ENCODE results near the gene OR5K4.
"Not testable (repeated sequence)": the region's sequence is repeated elsewhere in the genome, so short reads cannot be mapped to it uniquely, and the experiment has no call there.

The OR5K4 gene

GRCh38 chr3:98367464-98368246 is 14.0 kb downstream of the OR5K4 start:
- Histone ChIP-seq H3K9me3 (ENCODE audit: control insufficient read depth, low read length) (no peaks in the 10 kb centered on the region), H3K27me3 (replicated peaks; ENCODE audit: control insufficient read depth, insufficient read depth, low read length, poor library complexity, severe bottlenecking) (no peaks in the 10 kb centered on the region), H3K36me3 (ENCODE audit: control insufficient read depth, insufficient read depth, low read length) (no peaks in the 10 kb centered on the region), H3K27ac (ENCODE audit: insufficient read depth, low read length, poor library complexity, severe bottlenecking) (no peak overlapping the region), H3K4me3 (ENCODE audit: insufficient read depth, low read depth, low read length, poor library complexity, severe bottlenecking) (no peak overlapping the region), H3K4me1 (ENCODE audit: control insufficient read depth, insufficient read depth, low read length, poor library complexity, severe bottlenecking) (no peaks in the 10 kb centered on the region)
- no peak for DNase-seq

- Histone ChIP-seq H3K9me3 (ENCODE audit: control insufficient read depth, low read length) (no peaks in the 10 kb centered on the region), H3K27ac (ENCODE audit: insufficient read depth, low read length, poor library complexity, severe bottlenecking) (no peak overlapping the region), H3K36me3 (ENCODE audit: control insufficient read depth, insufficient read depth, low read length) (no peaks in the 10 kb centered on the region), H3K4me1 (ENCODE audit: control insufficient read depth, insufficient read depth, low read length, poor library complexity, severe bottlenecking) (no peaks in the 10 kb centered on the region), H3K27me3 (replicated peaks; ENCODE audit: control insufficient read depth, insufficient read depth, low read length, poor library complexity, severe bottlenecking) (no peaks in the 10 kb centered on the region), H3K4me3 (ENCODE audit: insufficient read depth, low read depth, low read length, poor library complexity, severe bottlenecking) (no peak overlapping the region)
- no peak for DNase-seq
These were observed 17.5 kb downstream of the OR5K4 start for GRCh38 chr3:98371186-98371585.

- H3K27me3 ChIP-seq (replicated peaks; ENCODE audit: control insufficient read depth, insufficient read depth, low read length, poor library complexity, severe bottlenecking), result no peaks in the 10 kb centered on the region
- H3K4me1 ChIP-seq (ENCODE audit: control insufficient read depth, insufficient read depth, low read length, poor library complexity, severe bottlenecking), result no peaks in the 10 kb centered on the region
- no peak overlapping the region for H3K4me3 ChIP-seq (ENCODE audit: insufficient read depth, low read depth, low read length, poor library complexity, severe bottlenecking)
- no peaks in the 10 kb centered on the region for H3K36me3 ChIP-seq (ENCODE audit: control insufficient read depth, insufficient read depth, low read length)
- no peaks in the 10 kb centered on the region for H3K9me3 ChIP-seq (ENCODE audit: control insufficient read depth, low read length)
- H3K27ac ChIP-seq (ENCODE audit: insufficient read depth, low read length, poor library complexity, severe bottlenecking), result no peak overlapping the region
- no peak for DNase-seq
These were observed 18.2 kb downstream of the OR5K4 start for GRCh38 chr3:98371853-98372252.

- Histone ChIP-seq H3K4me1 (ENCODE audit: control insufficient read depth, insufficient read depth, low read length, poor library complexity, severe bottlenecking) (no peaks in the 10 kb centered on the region), H3K9me3 (ENCODE audit: control insufficient read depth, low read length) (no peaks in the 10 kb centered on the region), H3K4me3 (ENCODE audit: insufficient read depth, low read depth, low read length, poor library complexity, severe bottlenecking) (no peak overlapping the region), H3K27ac (ENCODE audit: insufficient read depth, low read length, poor library complexity, severe bottlenecking) (no peak overlapping the region), H3K36me3 (ENCODE audit: control insufficient read depth, insufficient read depth, low read length) (no peaks in the 10 kb centered on the region), H3K27me3 (replicated peaks; ENCODE audit: control insufficient read depth, insufficient read depth, low read length, poor library complexity, severe bottlenecking) (no peaks in the 10 kb centered on the region)
- no peak for DNase-seq
These were observed 18.8 kb downstream of the OR5K4 start for GRCh38 chr3:98372445-98372844.

- H3K36me3 ChIP-seq (ENCODE audit: control insufficient read depth, insufficient read depth, low read length), result no peaks in the 10 kb centered on the region
- H3K4me1 ChIP-seq (ENCODE audit: control insufficient read depth, insufficient read depth, low read length, poor library complexity, severe bottlenecking), result no peaks in the 10 kb centered on the region
- DNase-seq, result no peak
- no peaks in the 10 kb centered on the region for H3K27me3 ChIP-seq (replicated peaks; ENCODE audit: control insufficient read depth, insufficient read depth, low read length, poor library complexity, severe bottlenecking)
- H3K4me3 ChIP-seq (ENCODE audit: insufficient read depth, low read depth, low read length, poor library complexity, severe bottlenecking), result no peak overlapping the region
- no peaks in the 10 kb centered on the region for H3K9me3 ChIP-seq (ENCODE audit: control insufficient read depth, low read length)
- H3K27ac ChIP-seq (ENCODE audit: insufficient read depth, low read length, poor library complexity, severe bottlenecking), result no peak overlapping the region
These were observed 23.0 kb downstream of the OR5K4 start for GRCh38 chr3:98376631-98377030.

GRCh38 chr3:98388147-98388546 is 34.5 kb downstream of the OR5K4 start:
- Histone ChIP-seq H3K27me3 (replicated peaks; ENCODE audit: control insufficient read depth, insufficient read depth, low read length, poor library complexity, severe bottlenecking) (no peaks in the 10 kb centered on the region), H3K4me3 (ENCODE audit: insufficient read depth, low read depth, low read length, poor library complexity, severe bottlenecking) (no peak overlapping the region), H3K27ac (ENCODE audit: insufficient read depth, low read length, poor library complexity, severe bottlenecking) (no peak overlapping the region), H3K4me1 (ENCODE audit: control insufficient read depth, insufficient read depth, low read length, poor library complexity, severe bottlenecking) (no peaks in the 10 kb centered on the region), H3K9me3 (ENCODE audit: control insufficient read depth, low read length) (no peaks in the 10 kb centered on the region), H3K36me3 (ENCODE audit: control insufficient read depth, insufficient read depth, low read length) (no peaks in the 10 kb centered on the region)
- DNase-seq, result no peak

GRCh38 chr3:98390366-98390765 is 36.7 kb downstream of the OR5K4 start, which contains the start of gene OR5K3:
OR5K3 (plus strand) TSS chr3:98390666; CDS start chr3:98390666, 0 bp downstream.
- Histone ChIP-seq H3K4me3 (ENCODE audit: insufficient read depth, low read depth, low read length, poor library complexity, severe bottlenecking) (no peak within 1 kb of the TSS), H3K27ac (ENCODE audit: insufficient read depth, low read length, poor library complexity, severe bottlenecking) (no peak within 1 kb of the TSS), H3K27me3 (replicated peaks; ENCODE audit: control insufficient read depth, insufficient read depth, low read length, poor library complexity, severe bottlenecking) (no peaks in the 10 kb centered on the region), H3K36me3 (ENCODE audit: control insufficient read depth, insufficient read depth, low read length) (no peaks in the 10 kb centered on the region), H3K4me1 (ENCODE audit: control insufficient read depth, insufficient read depth, low read length, poor library complexity, severe bottlenecking) (no peaks in the 10 kb centered on the region), H3K9me3 (ENCODE audit: control insufficient read depth, low read length) (no peaks in the 10 kb centered on the region)
- no peak for DNase-seq

GRCh38 chr3:98395101-98395500 is 41.4 kb downstream of the OR5K4 start:
- no peaks in the 10 kb centered on the region for H3K27me3 ChIP-seq (replicated peaks; ENCODE audit: control insufficient read depth, insufficient read depth, low read length, poor library complexity, severe bottlenecking)
- H3K4me1 ChIP-seq (ENCODE audit: control insufficient read depth, insufficient read depth, low read length, poor library complexity, severe bottlenecking), result no peaks in the 10 kb centered on the region
- no peaks in the 10 kb centered on the region for H3K36me3 ChIP-seq (ENCODE audit: control insufficient read depth, insufficient read depth, low read length)
- no peak overlapping the region for H3K27ac ChIP-seq (ENCODE audit: insufficient read depth, low read length, poor library complexity, severe bottlenecking)
- H3K4me3 ChIP-seq (ENCODE audit: insufficient read depth, low read depth, low read length, poor library complexity, severe bottlenecking), result no peak overlapping the region
- no peaks in the 10 kb centered on the region for H3K9me3 ChIP-seq (ENCODE audit: control insufficient read depth, low read length)
- no peak for DNase-seq

GRCh38 chr3:98396482-98396881 is 42.8 kb downstream of the OR5K4 start:
- H3K36me3 ChIP-seq (ENCODE audit: control insufficient read depth, insufficient read depth, low read length), result not testable (repeated sequence)

GRCh38 chr3:98398513-98398912 is 44.9 kb downstream of the OR5K4 start:
- Histone ChIP-seq H3K4me3 (ENCODE audit: insufficient read depth, low read depth, low read length, poor library complexity, severe bottlenecking) (no peak overlapping the region), H3K27me3 (replicated peaks; ENCODE audit: control insufficient read depth, insufficient read depth, low read length, poor library complexity, severe bottlenecking) (no peaks in the 10 kb centered on the region), H3K36me3 (ENCODE audit: control insufficient read depth, insufficient read depth, low read length) (no peaks in the 10 kb centered on the region), H3K27ac (ENCODE audit: insufficient read depth, low read length, poor library complexity, severe bottlenecking) (no peak overlapping the region), H3K9me3 (ENCODE audit: control insufficient read depth, low read length) (no peaks in the 10 kb centered on the region), H3K4me1 (ENCODE audit: control insufficient read depth, insufficient read depth, low read length, poor library complexity, severe bottlenecking) (no peaks in the 10 kb centered on the region)
- DNase-seq, result no peak

More at GRCh38 chr3:98396482-98396881, 42.8 kb downstream of the OR5K4 start:
- H3K4me1 ChIP-seq (ENCODE audit: control insufficient read depth, insufficient read depth, low read length, poor library complexity, severe bottlenecking); H3K27ac ChIP-seq (ENCODE audit: insufficient read depth, low read length, poor library complexity, severe bottlenecking); H3K4me3 ChIP-seq (ENCODE audit: insufficient read depth, low read depth, low read length, poor library complexity, severe bottlenecking); H3K9me3 ChIP-seq (ENCODE audit: control insufficient read depth, low read length); DNase-seq; H3K27me3 ChIP-seq (replicated peaks; ENCODE audit: control insufficient read depth, insufficient read depth, low read length, poor library complexity, severe bottlenecking): not testable (repeated sequence)
